Sigmoid colon (tissue), 7 donors: Measurements from ENCODE around the gene RXRA. TPM values are rescaled to one million over a fixed set of nuclear protein-coding genes. Genes with fewer than 3 reads are reported as not detected.
A peak's percentile ranks its signal among the peaks of the same experiment; 100 is the strongest.

Experiments used
- DNase-seq: peaks from one replicate; pipeline ENCODE4 v3.0.0-alpha.2; 2019
- H3K27ac ChIP-seq, 4 donors: fragments of 200-600 bp; sonication (generic); one replicate each; pipeline ENCODE4 v1.5.1; 2016 to 2019; ENCODE audit warnings: mild to moderate bottlenecking in 1 of 4
- H3K27me3 ChIP-seq, 3 donors: fragments of 200-600 bp; sonication (generic); one replicate each; pipeline ENCODE4 v1.5.1; 2019; ENCODE audit warnings: mild to moderate bottlenecking in 1 of 3
- H3K36me3 ChIP-seq, 4 donors: fragments of 200-600 bp; sonication (generic); one replicate each; pipeline ENCODE4 v1.5.1; 2016 to 2019
- H3K4me1 ChIP-seq, 4 donors: fragments of 200-600 bp; sonication (generic); one replicate each; pipeline ENCODE4 v1.5.1; 2017 to 2019
- H3K4me3 ChIP-seq, 4 donors: fragments of 200-600 bp; sonication (generic); one replicate each; pipeline ENCODE4 v1.5.1; 2017 to 2019; ENCODE audit warnings: mild to moderate bottlenecking in 2 of 4, moderate library complexity in 1 of 4
- H3K9me3 ChIP-seq, 4 donors: fragments of 200-600 bp in 3 of 4; sonication (generic) in 3 of 4; one replicate each; pipeline versions ENCODE4 v1.5.1 to v1.6.1; 2013 to 2019
- EP300 ChIP-seq, 4 donors: sonication (generic); formaldehyde crosslinking; IDR thresholded peaks; one replicate each; pipeline ENCODE4 v1.6.1; 2017; ENCODE audit warnings: antibody characterized with exemption in 4 of 4
- POLR2A ChIP-seq, 2 donors: fragments of 450-650 bp; IDR thresholded peaks; one replicate each; pipeline ENCODE4 v1.6.1; 2016; ENCODE audit warnings: antibody characterized with exemption in 2 of 2, mild to moderate bottlenecking in 2 of 2, moderate library complexity in 2 of 2
- POLR2AphosphoS5 ChIP-seq, 4 donors: sonication (generic); formaldehyde crosslinking; IDR thresholded peaks; one replicate each; pipeline ENCODE4 v1.6.1; 2017; ENCODE audit warnings: antibody characterized with exemption in 4 of 4
- WGBS, 2 donors: extraction: QIAGEN DNeasy Blood & Tissue Kit; methylation state at CpG; one replicate each; pipeline ENCODE4 v1.1.7; 2013; 5-methylcytosine and 5-hydroxymethylcytosine counted together
- intact Hi-C: fragments of 100-400 bp; cut with DNase I; formaldehyde crosslinking; loops from one replicate; pipeline ENCODE4 v1.15.1; 2023
- polyA plus RNA-seq, 3 donors: library from polyadenylated mRNA; stranded (reverse); fragments of 200-250 nt; gene quantifications; one replicate each; pipeline ENCODE4 v1.2.3, GENCODE V29; 2013
- total RNA-seq, 4 donors: library from RNA; depleted of rRNA; stranded (reverse); fragments of >200 nt; gene quantifications; one replicate each; pipeline ENCODE4 v1.1.0, GENCODE V29; 2016
- TF ChIP-seq, protein P1 (sequence below), 4 experiments: fragments of 450-650 bp in 3 of 4; fragments of 200-600 bp in 1 of 4; IDR thresholded peaks; one replicate each; pipeline ENCODE4 v1.5.1; 2016 to 2019; ENCODE audit warnings: antibody characterized with exemption in 4 of 4, mild to moderate bottlenecking in 3 of 4, moderate library complexity in 2 of 4
- donor health status: healthy with polysubstance abuse.
- donor health status: Bipolar disorder and iron deficiency.
- donor health status: healthy.

The RXRA gene
- total and polyA plus RNA-seq, 7 donors, result 26.7 to 50.8 (median 35.7) TPM

DNA sequence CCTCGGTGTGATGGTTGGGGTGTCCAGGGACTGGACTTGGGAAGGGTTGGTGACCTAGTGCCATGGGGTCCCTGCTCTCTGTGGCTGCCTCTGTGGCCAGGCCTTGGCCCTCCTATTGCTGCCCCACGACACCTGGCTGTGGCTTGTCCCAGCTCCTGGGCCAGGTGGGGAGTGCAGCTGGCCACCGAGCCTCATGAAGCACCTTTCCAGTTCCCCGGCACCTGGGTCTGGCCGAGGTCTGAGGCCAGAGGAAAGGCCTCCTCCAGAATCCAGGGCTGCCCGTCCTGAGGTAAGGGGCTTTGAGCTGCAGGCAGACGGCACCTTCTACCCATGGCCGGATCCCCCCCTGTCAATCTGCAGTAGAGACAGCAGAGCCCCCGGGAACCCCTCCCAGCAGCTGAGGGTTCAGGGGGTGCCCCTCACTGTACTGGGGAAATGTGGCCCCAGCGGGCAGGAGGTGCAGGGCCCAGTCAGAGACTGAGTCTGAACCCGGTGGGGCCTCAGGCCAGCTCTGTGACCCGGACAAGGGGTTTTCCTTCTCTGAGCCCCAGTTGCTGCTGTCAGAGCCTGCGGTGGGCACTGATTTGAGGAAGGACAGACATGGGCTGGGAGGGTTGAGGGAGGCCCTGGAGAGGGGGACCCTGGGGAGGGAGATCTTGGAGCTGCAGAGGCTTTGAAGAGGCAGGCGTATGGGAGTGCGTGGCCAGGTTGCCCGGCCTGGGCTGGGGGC, 54.5 kb downstream of the RXRA start:
- no peak for DNase-seq
- H3K4me3 ChIP-seq, result no peak overlapping the region
- no peaks in the 10 kb centered on the region for H3K27me3 ChIP-seq
- WGBS, 2 donors, result 83 to 90% methylated on average over 16 of the region's 16 CpGs
- intact Hi-C loops, result no loop called here
- TF ChIP-seq EP300 (IDR thresholded peaks at IDR 0.05) (no peak), POLR2AphosphoS5 (IDR thresholded peaks at IDR 0.05) (no peak), POLR2A (IDR thresholded peaks at IDR 0.05) (no peak)
- TF ChIP-seq, protein P1, sequence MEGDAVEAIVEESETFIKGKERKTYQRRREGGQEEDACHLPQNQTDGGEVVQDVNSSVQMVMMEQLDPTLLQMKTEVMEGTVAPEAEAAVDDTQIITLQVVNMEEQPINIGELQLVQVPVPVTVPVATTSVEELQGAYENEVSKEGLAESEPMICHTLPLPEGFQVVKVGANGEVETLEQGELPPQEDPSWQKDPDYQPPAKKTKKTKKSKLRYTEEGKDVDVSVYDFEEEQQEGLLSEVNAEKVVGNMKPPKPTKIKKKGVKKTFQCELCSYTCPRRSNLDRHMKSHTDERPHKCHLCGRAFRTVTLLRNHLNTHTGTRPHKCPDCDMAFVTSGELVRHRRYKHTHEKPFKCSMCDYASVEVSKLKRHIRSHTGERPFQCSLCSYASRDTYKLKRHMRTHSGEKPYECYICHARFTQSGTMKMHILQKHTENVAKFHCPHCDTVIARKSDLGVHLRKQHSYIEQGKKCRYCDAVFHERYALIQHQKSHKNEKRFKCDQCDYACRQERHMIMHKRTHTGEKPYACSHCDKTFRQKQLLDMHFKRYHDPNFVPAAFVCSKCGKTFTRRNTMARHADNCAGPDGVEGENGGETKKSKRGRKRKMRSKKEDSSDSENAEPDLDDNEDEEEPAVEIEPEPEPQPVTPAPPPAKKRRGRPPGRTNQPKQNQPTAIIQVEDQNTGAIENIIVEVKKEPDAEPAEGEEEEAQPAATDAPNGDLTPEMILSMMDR (IDR thresholded peaks at IDR 0.05), result no peak
- H3K4me1 ChIP-seq, result peaks cover 0 to 99% (median 97%) of the 10 kb centered on the region in 4 donors
- H3K36me3 ChIP-seq, result no peaks in the 10 kb centered on the region
- no peaks in the 10 kb centered on the region for H3K9me3 ChIP-seq
- H3K27ac ChIP-seq, result no peak overlapping the region

DNA sequence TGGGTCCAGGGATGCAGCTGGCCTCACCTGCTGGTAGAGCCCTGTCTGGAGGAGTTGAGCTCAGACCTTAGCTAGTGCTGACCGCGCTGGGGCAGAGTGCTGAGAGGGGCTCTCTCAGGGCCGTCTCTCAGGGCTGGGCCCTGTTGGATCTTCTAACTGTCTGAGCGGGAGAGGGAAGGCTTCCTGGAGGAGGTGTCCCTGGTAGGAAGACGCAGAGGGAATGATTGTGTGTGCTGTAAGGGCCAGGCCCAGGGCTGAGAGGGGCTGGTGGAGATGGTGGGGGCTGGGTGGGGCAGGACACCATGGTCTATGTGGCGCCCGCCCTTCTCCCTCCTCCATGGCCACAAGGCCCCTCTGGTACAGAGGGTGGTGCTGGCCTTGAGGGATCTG, 55.0 kb downstream of the RXRA start:
- peaks cover 0 to 99% (median 97%) of the 10 kb centered on the region in 4 donors for H3K4me1 ChIP-seq
- TF ChIP-seq POLR2AphosphoS5 (IDR thresholded peaks at IDR 0.05) (no peak), EP300 (IDR thresholded peaks at IDR 0.05) (no peak), POLR2A (IDR thresholded peaks at IDR 0.05) (no peak)
- TF ChIP-seq, protein P1 (IDR thresholded peaks at IDR 0.05), result no peak
- intact Hi-C loops, result no loop called here

DNA sequence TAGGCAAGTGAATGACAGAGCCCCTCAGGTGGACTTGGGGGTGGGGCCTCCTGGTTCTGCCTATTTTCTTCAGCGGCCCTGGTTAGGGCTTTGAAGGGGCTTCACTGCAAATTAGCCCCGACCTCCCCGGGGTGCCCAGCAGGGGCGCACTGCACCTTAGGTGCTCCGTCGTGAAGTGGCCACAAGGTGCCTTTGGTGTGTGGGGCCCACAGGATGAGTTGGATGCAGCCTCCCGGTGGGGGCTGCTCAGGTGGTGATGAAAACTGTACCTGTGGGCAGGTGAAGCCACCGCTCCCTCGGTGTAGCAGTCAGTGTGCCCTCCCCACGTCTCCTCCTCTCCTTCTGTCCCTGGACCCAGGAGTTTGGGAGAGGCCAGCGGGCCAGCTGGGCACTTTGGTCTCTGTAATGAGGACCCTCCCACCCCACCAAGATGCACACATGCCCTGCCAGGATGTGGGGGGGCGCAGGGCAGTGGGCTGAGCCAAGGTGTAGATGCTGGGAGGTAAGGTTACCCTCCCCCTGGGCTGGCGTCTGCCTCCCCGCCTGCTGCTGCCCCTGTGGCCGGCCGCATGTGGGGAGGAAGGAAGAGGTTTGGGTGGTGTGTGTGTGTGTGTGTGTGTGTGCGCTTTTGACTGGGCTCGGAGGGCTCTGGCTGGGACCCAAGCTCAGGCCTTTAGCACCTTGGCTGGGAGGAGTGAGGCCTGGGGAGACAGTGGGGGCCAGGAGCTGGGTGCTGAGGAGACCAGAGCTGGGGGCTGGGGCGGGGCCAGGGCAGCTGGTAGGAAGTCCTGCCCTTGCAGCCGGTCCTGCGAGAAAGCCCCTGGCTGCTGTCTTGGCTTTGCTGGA, 55.6 kb downstream of the RXRA start:
- Histone ChIP-seq H3K9me3 (no peaks in the 10 kb centered on the region), H3K4me3 (no peak overlapping the region), H3K27me3 (no peaks in the 10 kb centered on the region), H3K27ac (peak overlapping the region in 1 of 4 donors; percentile 38), H3K4me1 (peaks cover 0 to 99% (median 97%) of the 10 kb centered on the region in 4 donors), H3K36me3 (no peaks in the 10 kb centered on the region)
- TF ChIP-seq EP300 (IDR thresholded peaks at IDR 0.05), result no peak
- TF ChIP-seq, protein P1 (IDR thresholded peaks at IDR 0.05), result no peak
- TF ChIP-seq POLR2AphosphoS5 (IDR thresholded peaks at IDR 0.05), result no peak
- no peak for TF ChIP-seq POLR2A (IDR thresholded peaks at IDR 0.05)
- no peak for DNase-seq
- intact Hi-C loops, result no loop called here
- 35 to 40% methylated on average over 21 of the region's 21 CpGs for WGBS, 2 donors

More for the DNA sequence above, 55.0 kb downstream of the RXRA start:
- Histone ChIP-seq H3K4me3 (no peak overlapping the region), H3K36me3 (no peaks in the 10 kb centered on the region), H3K27ac (no peak overlapping the region), H3K9me3 (no peaks in the 10 kb centered on the region), H3K27me3 (no peaks in the 10 kb centered on the region)
- 94 to 95% methylated on average over 7 of the region's 7 CpGs for WGBS, 2 donors
- no peak for DNase-seq

DNA sequence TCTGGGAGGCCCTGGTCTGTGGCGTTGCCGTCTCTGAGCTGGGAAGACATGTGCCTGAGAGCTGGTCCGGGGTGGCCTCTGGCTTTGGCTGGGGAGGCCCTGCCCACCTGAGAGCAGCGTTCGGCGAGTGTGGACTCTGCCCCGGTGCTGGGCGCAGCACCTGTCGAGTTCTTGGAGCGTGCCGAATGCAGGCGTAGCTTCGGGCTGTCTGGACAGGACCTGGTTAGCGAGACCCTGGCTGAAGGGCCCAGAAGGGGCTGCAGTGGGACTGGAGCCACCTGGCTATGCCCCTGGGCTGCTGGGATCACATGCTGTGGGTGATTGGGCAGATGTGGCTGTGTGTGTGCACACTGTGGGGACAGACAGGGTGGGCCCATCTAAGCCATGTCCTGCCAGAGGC, 56.5 kb downstream of the RXRA start:
- H3K4me3 ChIP-seq, result no peak overlapping the region
- no peaks in the 10 kb centered on the region for H3K9me3 ChIP-seq
- TF ChIP-seq POLR2A (IDR thresholded peaks at IDR 0.05), result no peak
- TF ChIP-seq, protein P1 (IDR thresholded peaks at IDR 0.05), result no peak
- TF ChIP-seq POLR2AphosphoS5 (IDR thresholded peaks at IDR 0.05), result no peak
- no peak for TF ChIP-seq EP300 (IDR thresholded peaks at IDR 0.05)
- peaks cover 0 to 99% (median 97%) of the 10 kb centered on the region in 4 donors for H3K4me1 ChIP-seq
- H3K27ac ChIP-seq, result peak overlapping the region in 2 of 4 donors; percentile 1 to 38
- no peak for DNase-seq
- H3K27me3 ChIP-seq, result no peaks in the 10 kb centered on the region
- WGBS, 2 donors, result 19 to 72% methylated on average over 14 of the region's 14 CpGs
- no peaks in the 10 kb centered on the region for H3K36me3 ChIP-seq
- intact Hi-C loops, result no loop called here
